ENCODE measurements around the gene CFAP53. TPM values are rescaled to one million over a fixed set of nuclear protein-coding genes. Genes with fewer than 3 reads are reported as not detected.

The CFAP53 gene
- total RNA-seq, 1 donor from 2014 or later = 0.63 TPM

DNA sequence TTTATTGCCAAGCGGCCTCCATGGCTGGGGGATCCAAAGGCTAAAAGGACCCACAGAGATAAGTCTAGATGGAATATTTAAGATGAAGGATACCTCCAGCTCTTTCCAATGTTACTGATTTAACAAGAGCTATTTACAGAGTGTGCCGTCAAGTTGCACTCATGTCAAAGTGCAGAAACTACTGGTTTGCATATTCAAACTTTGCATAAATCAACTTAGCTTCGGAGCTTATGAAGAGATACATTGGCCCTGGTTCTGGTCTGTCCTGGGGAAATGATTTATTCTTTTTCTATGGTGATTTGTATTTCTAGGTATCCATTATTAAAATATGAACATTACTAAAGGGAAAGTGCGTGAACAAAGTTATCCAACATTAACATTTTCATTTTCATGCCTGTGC lies 57.0 kb downstream of the CFAP53 start:
- Mint-ChIP-seq H3K4me1 (peaks cover 2% of the 10 kb centered on the region), H3K27ac (no peak overlapping the region), H3K36me3 (ENCODE audit: low read depth) (no peaks in the 10 kb centered on the region), H3K9me3 (no peaks in the 10 kb centered on the region), H3K4me3 (no peak overlapping the region), H3K27me3 (peaks cover 23% of the 10 kb centered on the region)
- intact Hi-C loops (cut with micrococcal nuclease) = no loop called here
- DNase-seq = no peak

DNA sequence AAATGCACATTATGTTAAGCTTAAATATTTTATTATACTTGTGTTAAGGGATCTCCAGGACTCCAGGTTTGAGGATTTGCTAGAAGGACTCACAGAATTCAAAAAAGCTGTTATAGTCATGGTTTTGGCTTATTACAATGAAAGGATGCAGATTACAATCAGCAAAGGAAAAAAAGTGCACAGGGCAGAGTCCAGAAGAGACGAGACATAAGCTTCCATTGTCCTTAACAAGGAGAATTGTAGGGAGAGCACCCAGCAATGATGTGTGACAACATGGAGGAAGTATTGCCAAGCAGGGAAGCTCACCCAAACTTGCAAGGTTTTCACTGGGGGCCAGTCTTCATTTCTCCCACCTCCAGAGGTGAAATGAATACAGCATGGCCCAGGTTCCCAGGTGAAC lies 58.6 kb downstream of the CFAP53 start:
- Mint-ChIP-seq H3K4me1 (peaks cover 8% of the 10 kb centered on the region), H3K36me3 (ENCODE audit: low read depth) (no peaks in the 10 kb centered on the region), H3K9me3 (no peaks in the 10 kb centered on the region), H3K4me3 (no peak overlapping the region), H3K27ac (no peak overlapping the region), H3K27me3 (peaks cover 32% of the 10 kb centered on the region)
- no peak for DNase-seq
- intact Hi-C loops (cut with micrococcal nuclease) = no loop called here

GRCh38 chr18:50203801-50204604 lies 62.3 kb downstream of the CFAP53 start:
- H3K9me3 Mint-ChIP-seq = peaks cover 3% of the 10 kb centered on the region
- peaks cover 8% of the 10 kb centered on the region for H3K4me1 Mint-ChIP-seq
- H3K27ac Mint-ChIP-seq = no peak overlapping the region
- no peaks in the 10 kb centered on the region for H3K36me3 Mint-ChIP-seq (ENCODE audit: low read depth)
- no peak overlapping the region for H3K4me3 Mint-ChIP-seq
- H3K27me3 Mint-ChIP-seq = peaks cover 55% of the 10 kb centered on the region
- DNase-seq = peak; percentile 68
- intact Hi-C loops (cut with micrococcal nuclease) = no loop called here

GRCh38 chr18:50201476-50202018 lies 64.7 kb downstream of the CFAP53 start:
- peaks cover 3% of the 10 kb centered on the region for H3K9me3 Mint-ChIP-seq
- H3K4me3 Mint-ChIP-seq = no peak overlapping the region
- no peaks in the 10 kb centered on the region for H3K36me3 Mint-ChIP-seq (ENCODE audit: low read depth)
- H3K27me3 Mint-ChIP-seq = peaks cover 71% of the 10 kb centered on the region
- intact Hi-C loops (cut with micrococcal nuclease) = no loop called here
- DNase-seq = no peak
- H3K4me1 Mint-ChIP-seq = peaks cover 8% of the 10 kb centered on the region
- H3K27ac Mint-ChIP-seq = no peak overlapping the region

DNA sequence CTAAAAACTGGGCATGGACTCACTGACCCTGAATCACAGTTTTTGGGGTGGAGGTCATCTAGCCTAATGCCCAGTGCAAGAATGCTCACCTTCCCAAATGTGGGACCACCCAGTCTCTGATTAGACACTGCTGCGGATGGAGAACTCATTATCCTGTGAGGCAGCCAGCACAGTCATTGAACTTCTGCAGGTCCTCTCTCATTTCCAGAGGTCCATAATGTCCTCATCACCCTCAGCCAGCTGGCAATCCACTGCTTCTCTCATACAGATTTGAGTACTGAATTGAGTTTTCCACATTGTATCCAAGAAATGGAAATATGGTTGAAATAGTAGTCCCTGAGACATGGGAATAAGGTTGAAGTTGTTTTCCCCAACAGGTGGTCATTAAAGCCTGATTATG lies 66.4 kb downstream of the CFAP53 start:
- Mint-ChIP-seq H3K4me3 (no peak overlapping the region), H3K9me3 (peaks cover 3% of the 10 kb centered on the region), H3K36me3 (ENCODE audit: low read depth) (no peaks in the 10 kb centered on the region), H3K27ac (no peak overlapping the region), H3K27me3 (peaks cover 75% of the 10 kb centered on the region), H3K4me1 (peaks cover 8% of the 10 kb centered on the region)
- DNase-seq = no peak
- intact Hi-C loops (cut with micrococcal nuclease) = loop anchor here (10.0 kb wide), 1 partner anchor 195 kb away; no protein-coding TSS in a partner anchor

DNA sequence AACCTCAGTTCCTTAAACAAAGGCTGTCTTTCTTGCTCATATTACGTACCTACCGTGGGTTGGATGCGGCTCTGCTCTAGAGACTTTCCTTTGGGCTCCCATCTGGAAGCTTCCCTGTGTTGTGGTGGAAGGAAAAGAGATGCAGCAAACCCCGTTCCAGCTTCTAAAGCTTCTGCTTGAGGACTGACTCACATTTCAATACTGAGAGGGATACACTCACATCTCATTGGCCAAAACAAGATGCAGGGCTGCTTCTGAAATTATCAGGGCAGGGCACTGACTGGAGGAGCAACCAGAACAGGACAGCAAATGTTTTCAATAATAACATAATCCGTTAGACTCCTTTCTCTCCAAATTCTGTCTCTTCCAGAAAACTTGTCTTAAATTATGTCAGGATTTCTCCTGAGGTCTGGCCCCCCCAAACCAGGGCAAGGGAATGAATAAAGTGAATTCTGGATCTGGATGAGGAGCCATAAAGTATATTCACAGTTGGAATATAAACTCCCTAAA lies 66.9 kb downstream of the CFAP53 start:
- Mint-ChIP-seq H3K9me3 (peaks cover 3% of the 10 kb centered on the region), H3K4me3 (no peak overlapping the region), H3K27me3 (peaks cover 70% of the 10 kb centered on the region), H3K4me1 (peaks cover 6% of the 10 kb centered on the region), H3K27ac (no peak overlapping the region), H3K36me3 (ENCODE audit: low read depth) (no peaks in the 10 kb centered on the region)
- intact Hi-C loops (cut with micrococcal nuclease) = loop anchor here (10.0 kb wide), 1 partner anchor 195 kb away; no protein-coding TSS in a partner anchor
- DNase-seq = no peak

DNA sequence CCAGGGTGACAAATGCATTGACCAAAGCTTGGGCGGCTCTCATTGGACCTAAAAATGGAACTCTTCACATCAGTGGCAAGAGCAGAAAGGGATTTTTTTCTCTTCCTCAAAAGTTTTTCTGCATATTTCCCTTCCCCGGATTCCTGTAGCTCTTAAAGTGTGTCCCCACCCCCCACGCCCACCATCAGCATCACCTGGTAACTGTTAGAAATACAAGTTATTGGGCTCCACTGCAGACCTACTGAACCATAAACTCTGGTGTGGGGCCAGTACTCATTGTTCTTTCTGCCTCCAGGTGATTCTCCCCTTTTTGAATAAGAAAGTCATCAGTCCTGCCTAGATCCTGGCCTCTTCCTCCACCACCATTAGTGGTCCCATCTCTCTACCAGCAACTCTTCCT lies 70.0 kb downstream of the CFAP53 start:
- peaks cover 3% of the 10 kb centered on the region for H3K9me3 Mint-ChIP-seq
- H3K4me1 Mint-ChIP-seq = peaks cover 4% of the 10 kb centered on the region
- H3K27me3 Mint-ChIP-seq = peaks cover 69% of the 10 kb centered on the region
- intact Hi-C loops (cut with micrococcal nuclease) = loop anchor here (10.0 kb wide), 1 partner anchor 191 kb away; no protein-coding TSS in a partner anchor
- H3K4me3 Mint-ChIP-seq = peak overlapping the region; percentile 36
- DNase-seq = no peak
- H3K27ac Mint-ChIP-seq = no peak overlapping the region
- H3K36me3 Mint-ChIP-seq (ENCODE audit: low read depth) = no peaks in the 10 kb centered on the region

DNA sequence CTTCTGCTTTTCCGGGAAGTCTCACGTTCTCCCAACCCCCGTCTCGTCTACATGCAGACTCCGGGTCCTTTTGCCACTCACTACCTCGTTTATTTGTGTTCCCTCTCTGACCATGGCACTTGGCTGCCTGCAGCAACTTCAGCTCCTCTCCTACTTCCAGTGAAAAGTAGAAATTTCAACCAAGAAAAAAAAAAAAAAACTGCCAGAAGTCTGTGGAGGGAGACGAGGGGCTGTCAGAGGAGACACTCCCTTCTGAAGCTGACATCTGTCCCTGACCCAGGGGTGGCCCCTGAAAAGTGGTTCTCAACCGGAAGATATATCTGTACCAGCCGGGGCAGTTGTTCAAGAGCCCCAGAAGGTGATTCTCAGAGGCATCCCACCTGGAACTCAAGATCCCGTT lies 70.6 kb downstream of the CFAP53 start:
- DNase-seq = no peak
- Mint-ChIP-seq H3K36me3 (ENCODE audit: low read depth) (no peaks in the 10 kb centered on the region), H3K4me3 (peak overlapping the region; percentile 68), H3K27me3 (peaks cover 71% of the 10 kb centered on the region), H3K27ac (peak overlapping the region; percentile 44), H3K4me1 (peaks cover 4% of the 10 kb centered on the region), H3K9me3 (no peaks in the 10 kb centered on the region)
- intact Hi-C loops (cut with micrococcal nuclease) = loop anchor here (10.0 kb wide), 1 partner anchor 191 kb away; no protein-coding TSS in a partner anchor

GRCh38 chr18:50194631-50195532 lies 71.4 kb downstream of the CFAP53 start, which contains the start of gene MYO5B:
Gene MYO5B (minus strand): TSS chr18:50195147. CDS start chr18:50194793, 354 bp downstream.
- DNase-seq = peak; percentile 84
- Mint-ChIP-seq H3K4me3 (peak within 1 kb of the TSS; percentile 68), H3K27me3 (peaks cover 67% of the 10 kb centered on the region), H3K4me1 (peaks cover 4% of the 10 kb centered on the region), H3K9me3 (no peaks in the 10 kb centered on the region), H3K36me3 (ENCODE audit: low read depth) (no peaks in the 10 kb centered on the region), H3K27ac (peak within 1 kb of the TSS; percentile 44)
- intact Hi-C loops (cut with micrococcal nuclease) = loop anchor here (10.0 kb wide), 1 partner anchor 190 kb away; no protein-coding TSS in a partner anchor

DNA sequence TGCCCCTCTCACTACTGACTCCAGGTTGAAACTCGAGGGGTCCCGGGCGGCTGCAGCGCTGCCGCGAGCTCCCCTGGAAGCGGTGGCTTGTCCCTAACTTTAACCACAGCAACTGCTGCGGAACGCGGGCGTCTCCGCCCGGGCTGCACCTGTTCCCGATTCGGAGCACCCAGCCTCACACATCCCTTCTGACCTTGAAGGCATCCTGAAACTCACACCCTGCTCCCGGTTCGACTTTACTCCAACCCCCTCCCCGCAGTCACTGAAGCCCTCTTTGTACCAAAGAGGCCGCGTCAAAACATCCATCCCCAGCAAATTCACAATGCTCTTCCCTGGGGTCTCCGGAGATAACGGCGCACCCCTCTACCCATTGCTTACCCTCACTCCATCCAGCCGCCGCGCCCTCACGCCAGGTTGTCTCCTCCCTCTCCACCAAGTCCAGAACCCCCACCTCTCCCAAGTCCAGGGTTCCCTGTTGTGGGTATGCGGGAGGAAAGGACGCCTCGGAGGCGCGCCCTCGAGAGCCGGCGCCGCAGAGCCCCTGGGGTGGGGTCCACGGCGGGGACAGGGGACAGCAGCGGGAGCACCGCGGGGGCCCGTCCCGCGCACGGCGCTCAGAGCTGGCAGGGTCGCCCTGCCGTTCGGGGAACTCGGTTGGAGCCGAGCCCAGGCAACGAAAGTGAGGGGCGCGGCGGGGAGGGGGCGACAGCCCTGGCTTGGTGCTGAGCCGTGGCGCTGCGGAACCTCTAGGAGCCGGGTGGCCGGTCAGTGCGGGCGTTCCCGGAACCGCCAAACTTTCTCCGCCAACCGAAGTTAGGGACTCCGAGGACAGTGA lies 72.3 kb downstream of the CFAP53 start:
- no peaks in the 10 kb centered on the region for H3K9me3 Mint-ChIP-seq
- H3K4me1 Mint-ChIP-seq = peaks cover 11% of the 10 kb centered on the region
- DNase-seq = no peak
- no peaks in the 10 kb centered on the region for H3K36me3 Mint-ChIP-seq (ENCODE audit: low read depth)
- H3K4me3 Mint-ChIP-seq = peak overlapping the region; percentile 46
- peaks cover 66% of the 10 kb centered on the region for H3K27me3 Mint-ChIP-seq
- no peak overlapping the region for H3K27ac Mint-ChIP-seq
- intact Hi-C loops (cut with micrococcal nuclease) = loop anchor here (10.0 kb wide), 1 partner anchor 189 kb away; no protein-coding TSS in a partner anchor

- Mint-ChIP-seq H3K4me3 (no peak overlapping the region), H3K9me3 (no peaks in the 10 kb centered on the region), H3K36me3 (ENCODE audit: low read depth) (no peaks in the 10 kb centered on the region), H3K27me3 (peaks cover 62% of the 10 kb centered on the region), H3K4me1 (peaks cover 11% of the 10 kb centered on the region), H3K27ac (no peak overlapping the region)
- intact Hi-C loops (cut with micrococcal nuclease) = loop anchor here (10.0 kb wide), 1 partner anchor 188 kb away; no protein-coding TSS in a partner anchor
- no peak for DNase-seq
These were observed 73.1 kb downstream of the CFAP53 start for GRCh38 chr18:50192995-50193795.

- Mint-ChIP-seq H3K27me3 (peaks cover 49% of the 10 kb centered on the region), H3K36me3 (ENCODE audit: low read depth) (no peaks in the 10 kb centered on the region), H3K27ac (no peak overlapping the region), H3K4me1 (peaks cover 11% of the 10 kb centered on the region), H3K9me3 (no peaks in the 10 kb centered on the region), H3K4me3 (no peak overlapping the region)
- intact Hi-C loops (cut with micrococcal nuclease) = loop anchor here (10.0 kb wide), 1 partner anchor 186 kb away; no protein-coding TSS in a partner anchor
- DNase-seq = no peak
These were observed 75.4 kb downstream of the CFAP53 start for GRCh38 chr18:50190926-50191325.

Measured in activated CD4-positive, alpha-beta T cell treated with anti-CD3 and anti-CD28 coated beads, Interleukin-2, amount 10 ng/mL, durations not matched to agents 24 days and 14 days (primary cell).